ENCODE results near the gene EPHA1. TPM values are rescaled to one million over a fixed set of nuclear protein-coding genes. Genes with fewer than 3 reads are reported as not detected.

Gene EPHA1
- total RNA-seq, 1 donor from 2014 or later = 0.52 TPM

- Histone ChIP-seq H3K36me3 (ENCODE audit: control insufficient read depth in 3 of 3, insufficient read depth in 3 of 3, low read length in 3 of 3) (peaks cover 4 to 22% (median 10%) of the 10 kb centered on the region in 3 donors), H3K4me1 (ENCODE audit: control insufficient read depth in 3 of 3, insufficient read depth in 3 of 3, low read length in 3 of 3) (no peaks in the 10 kb centered on the region), H3K9me3 (ENCODE audit: control insufficient read depth in 3 of 3, low read length in 3 of 3) (no peaks in the 10 kb centered on the region), H3K4me3 (ENCODE audit: low read length in 3 of 3) (no peak overlapping the region), H3K9ac (ENCODE audit: low read depth in 1 of 3, low read length in 3 of 3) (no peak overlapping the region), H3K27me3 (ENCODE audit: control insufficient read depth in 3 of 3, insufficient read depth in 3 of 3, low read length in 3 of 3) (peaks cover 0 to 3% (median 2%) of the 10 kb centered on the region in 3 donors), H3K27ac (ENCODE audit: low read depth, low read length) (no peak overlapping the region)
These were observed 54.3 kb downstream of the EPHA1 start for GRCh38 chr7:143354376-143354775.

GRCh38 chr7:143352531-143353002 is 56.1 kb downstream of the EPHA1 start:
- Histone ChIP-seq H3K9me3 (ENCODE audit: control insufficient read depth in 3 of 3, low read length in 3 of 3) (no peaks in the 10 kb centered on the region), H3K4me3 (ENCODE audit: low read length in 3 of 3) (no peak overlapping the region), H3K27ac (ENCODE audit: low read depth, low read length) (no peak overlapping the region), H3K4me1 (ENCODE audit: control insufficient read depth in 3 of 3, insufficient read depth in 3 of 3, low read length in 3 of 3) (no peaks in the 10 kb centered on the region), H3K9ac (ENCODE audit: low read depth in 1 of 3, low read length in 3 of 3) (no peak overlapping the region), H3K36me3 (ENCODE audit: control insufficient read depth in 3 of 3, insufficient read depth in 3 of 3, low read length in 3 of 3) (peaks cover 11 to 25% (median 20%) of the 10 kb centered on the region in 3 donors), H3K27me3 (ENCODE audit: control insufficient read depth in 3 of 3, insufficient read depth in 3 of 3, low read length in 3 of 3) (no peaks in the 10 kb centered on the region)

GRCh38 chr7:143351574-143351973 is 57.1 kb downstream of the EPHA1 start:
- Histone ChIP-seq H3K9me3 (ENCODE audit: control insufficient read depth in 3 of 3, low read length in 3 of 3) (no peaks in the 10 kb centered on the region), H3K36me3 (ENCODE audit: control insufficient read depth in 3 of 3, insufficient read depth in 3 of 3, low read length in 3 of 3) (peaks cover 13 to 26% (median 24%) of the 10 kb centered on the region in 3 donors), H3K9ac (ENCODE audit: low read depth in 1 of 3, low read length in 3 of 3) (no peak overlapping the region), H3K4me3 (ENCODE audit: low read length in 3 of 3) (no peak overlapping the region), H3K27me3 (ENCODE audit: control insufficient read depth in 3 of 3, insufficient read depth in 3 of 3, low read length in 3 of 3) (no peaks in the 10 kb centered on the region), H3K27ac (ENCODE audit: low read depth, low read length) (no peak overlapping the region), H3K4me1 (ENCODE audit: control insufficient read depth in 3 of 3, insufficient read depth in 3 of 3, low read length in 3 of 3) (no peaks in the 10 kb centered on the region)

GRCh38 chr7:143351060-143351459 is 57.6 kb downstream of the EPHA1 start:
- no peak overlapping the region for H3K27ac ChIP-seq (ENCODE audit: low read depth, low read length)
- H3K36me3 ChIP-seq (ENCODE audit: control insufficient read depth in 3 of 3, insufficient read depth in 3 of 3, low read length in 3 of 3) = peaks cover 14 to 29% (median 27%) of the 10 kb centered on the region in 3 donors
- H3K9ac ChIP-seq (ENCODE audit: low read depth in 1 of 3, low read length in 3 of 3) = no peak overlapping the region
- no peaks in the 10 kb centered on the region for H3K4me1 ChIP-seq (ENCODE audit: control insufficient read depth in 3 of 3, insufficient read depth in 3 of 3, low read length in 3 of 3)
- no peaks in the 10 kb centered on the region for H3K9me3 ChIP-seq (ENCODE audit: control insufficient read depth in 3 of 3, low read length in 3 of 3)
- H3K27me3 ChIP-seq (ENCODE audit: control insufficient read depth in 3 of 3, insufficient read depth in 3 of 3, low read length in 3 of 3) = no peaks in the 10 kb centered on the region
- no peak overlapping the region for H3K4me3 ChIP-seq (ENCODE audit: low read length in 3 of 3)

DNA sequence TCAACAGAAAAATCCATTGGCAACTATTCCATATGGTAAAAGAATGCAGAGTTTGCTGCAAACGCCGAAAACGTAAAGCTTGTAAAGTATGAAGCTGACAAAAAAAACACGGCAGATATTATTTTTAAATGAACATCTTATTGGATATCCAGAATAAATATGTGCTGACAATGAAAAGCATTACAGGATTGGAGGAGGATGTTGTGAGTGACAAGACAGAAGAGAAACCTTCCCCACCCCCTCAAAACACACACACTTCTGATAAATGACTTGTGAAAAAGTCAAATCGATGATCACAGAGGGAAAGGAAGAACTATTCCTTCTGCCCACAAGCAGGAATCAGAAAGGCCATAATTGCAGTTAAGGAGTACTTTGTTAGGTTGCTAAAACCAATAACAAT is 60.7 kb downstream of the EPHA1 start:
- H3K27me3 ChIP-seq (ENCODE audit: control insufficient read depth in 3 of 3, insufficient read depth in 3 of 3, low read length in 3 of 3) = no peaks in the 10 kb centered on the region
- H3K36me3 ChIP-seq (ENCODE audit: control insufficient read depth in 3 of 3, insufficient read depth in 3 of 3, low read length in 3 of 3) = peaks cover 22 to 33% (median 32%) of the 10 kb centered on the region in 3 donors
- H3K9ac ChIP-seq (ENCODE audit: low read depth in 1 of 3, low read length in 3 of 3) = no peak overlapping the region
- no peak overlapping the region for H3K27ac ChIP-seq (ENCODE audit: low read depth, low read length)
- no peaks in the 10 kb centered on the region for H3K9me3 ChIP-seq (ENCODE audit: control insufficient read depth in 3 of 3, low read length in 3 of 3)
- H3K4me1 ChIP-seq (ENCODE audit: control insufficient read depth in 3 of 3, insufficient read depth in 3 of 3, low read length in 3 of 3) = no peaks in the 10 kb centered on the region
- no peak overlapping the region for H3K4me3 ChIP-seq (ENCODE audit: low read length in 3 of 3)

DNA sequence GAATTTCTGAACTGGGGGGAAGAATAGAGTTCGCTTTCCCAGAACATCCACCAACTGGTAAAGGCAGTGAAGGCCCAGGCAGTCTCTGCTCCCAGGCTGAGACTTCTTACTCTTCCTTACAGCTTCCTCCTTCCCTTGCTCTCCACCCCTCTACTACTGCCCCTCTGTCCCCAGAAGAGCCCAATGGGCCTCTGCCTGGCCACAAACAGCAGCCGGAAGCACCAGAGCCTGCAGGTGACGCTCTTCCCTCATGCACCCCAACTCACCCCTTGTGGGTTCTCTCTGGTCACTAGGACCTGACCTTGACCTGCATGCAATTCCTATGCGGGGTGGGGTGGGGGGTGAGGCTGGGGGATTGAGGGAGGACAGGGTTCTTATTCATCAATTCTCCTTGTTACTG is 62.6 kb downstream of the EPHA1 start:
- H3K4me3 ChIP-seq (ENCODE audit: low read length in 3 of 3) = no peak overlapping the region
- H3K36me3 ChIP-seq (ENCODE audit: control insufficient read depth in 3 of 3, insufficient read depth in 3 of 3, low read length in 3 of 3) = peaks cover 32 to 39% (median 33%) of the 10 kb centered on the region in 3 donors
- H3K27me3 ChIP-seq (ENCODE audit: control insufficient read depth in 3 of 3, insufficient read depth in 3 of 3, low read length in 3 of 3) = no peaks in the 10 kb centered on the region
- H3K4me1 ChIP-seq (ENCODE audit: control insufficient read depth in 3 of 3, insufficient read depth in 3 of 3, low read length in 3 of 3) = no peaks in the 10 kb centered on the region
- H3K9me3 ChIP-seq (ENCODE audit: control insufficient read depth in 3 of 3, low read length in 3 of 3) = no peaks in the 10 kb centered on the region
- no peak overlapping the region for H3K27ac ChIP-seq (ENCODE audit: low read depth, low read length)
- no peak overlapping the region for H3K9ac ChIP-seq (ENCODE audit: low read depth in 1 of 3, low read length in 3 of 3)

- H3K9me3 ChIP-seq (ENCODE audit: control insufficient read depth in 3 of 3, low read length in 3 of 3) = no peaks in the 10 kb centered on the region
- H3K36me3 ChIP-seq (ENCODE audit: control insufficient read depth in 3 of 3, insufficient read depth in 3 of 3, low read length in 3 of 3) = peaks cover 29 to 38% (median 33%) of the 10 kb centered on the region in 3 donors
- H3K4me3 ChIP-seq (ENCODE audit: low read length in 3 of 3) = no peak overlapping the region
- no peak overlapping the region for H3K9ac ChIP-seq (ENCODE audit: low read depth in 1 of 3, low read length in 3 of 3)
- H3K27ac ChIP-seq (ENCODE audit: low read depth, low read length) = no peak overlapping the region
- no peaks in the 10 kb centered on the region for H3K4me1 ChIP-seq (ENCODE audit: control insufficient read depth in 3 of 3, insufficient read depth in 3 of 3, low read length in 3 of 3)
- H3K27me3 ChIP-seq (ENCODE audit: control insufficient read depth in 3 of 3, insufficient read depth in 3 of 3, low read length in 3 of 3) = no peaks in the 10 kb centered on the region
These were observed 63.2 kb downstream of the EPHA1 start for GRCh38 chr7:143345428-143345900.

- no peak overlapping the region for H3K4me3 ChIP-seq (ENCODE audit: low read length in 3 of 3)
- H3K4me1 ChIP-seq (ENCODE audit: control insufficient read depth in 3 of 3, insufficient read depth in 3 of 3, low read length in 3 of 3) = no peaks in the 10 kb centered on the region
- H3K27me3 ChIP-seq (ENCODE audit: control insufficient read depth in 3 of 3, insufficient read depth in 3 of 3, low read length in 3 of 3) = no peaks in the 10 kb centered on the region
- no peak overlapping the region for H3K27ac ChIP-seq (ENCODE audit: low read depth, low read length)
- H3K9me3 ChIP-seq (ENCODE audit: control insufficient read depth in 3 of 3, low read length in 3 of 3) = no peaks in the 10 kb centered on the region
- peaks cover 23 to 45% (median 39%) of the 10 kb centered on the region in 3 donors for H3K36me3 ChIP-seq (ENCODE audit: control insufficient read depth in 3 of 3, insufficient read depth in 3 of 3, low read length in 3 of 3)
- no peak overlapping the region for H3K9ac ChIP-seq (ENCODE audit: low read depth in 1 of 3, low read length in 3 of 3)
These were observed 65.1 kb downstream of the EPHA1 start for GRCh38 chr7:143343596-143343995.

DNA sequence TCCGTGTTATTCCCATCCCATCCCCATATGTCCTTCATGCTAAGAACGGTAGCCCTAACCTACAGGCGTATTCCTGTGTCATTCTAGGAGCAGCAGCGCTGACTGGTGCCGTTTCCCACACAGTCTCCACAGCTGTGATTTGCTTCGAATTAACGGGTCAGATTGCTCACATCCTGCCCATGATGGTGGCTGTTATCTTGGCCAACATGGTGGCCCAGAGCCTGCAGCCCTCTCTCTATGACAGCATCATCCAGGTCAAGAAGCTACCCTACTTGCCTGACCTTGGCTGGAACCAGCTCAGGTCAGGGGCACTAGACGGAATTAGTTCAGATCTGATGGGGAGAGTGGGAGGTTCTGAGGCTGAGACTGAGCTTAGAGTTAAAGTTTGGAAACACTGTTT is 66.8 kb downstream of the EPHA1 start:
- Histone ChIP-seq H3K9ac (ENCODE audit: low read depth in 1 of 3, low read length in 3 of 3) (no peak overlapping the region), H3K27me3 (ENCODE audit: control insufficient read depth in 3 of 3, insufficient read depth in 3 of 3, low read length in 3 of 3) (no peaks in the 10 kb centered on the region), H3K4me1 (ENCODE audit: control insufficient read depth in 3 of 3, insufficient read depth in 3 of 3, low read length in 3 of 3) (no peaks in the 10 kb centered on the region), H3K36me3 (ENCODE audit: control insufficient read depth in 3 of 3, insufficient read depth in 3 of 3, low read length in 3 of 3) (peaks cover 23 to 51% (median 44%) of the 10 kb centered on the region in 3 donors), H3K9me3 (ENCODE audit: control insufficient read depth in 3 of 3, low read length in 3 of 3) (no peaks in the 10 kb centered on the region), H3K27ac (ENCODE audit: low read depth, low read length) (no peak overlapping the region), H3K4me3 (ENCODE audit: low read length in 3 of 3) (no peak overlapping the region)
